Heart right ventricle (tissue), 16 donors: Measurements from ENCODE around the gene ATL2. TPM values are rescaled to one million over a fixed set of nuclear protein-coding genes. Genes with fewer than 3 reads are reported as not detected.

Source experiments
- ATAC-seq, 8 donors: fragments of 200-7000 bp; cut with Tn5 transposase; one replicate each; pipeline ENCODE4 v1.9.1; 2020; ENCODE audit warnings: mild to moderate bottlenecking in 8 of 8, moderate library complexity in 8 of 8, moderate number of reproducible peaks in 1 of 8
- DNase-seq, 2 donors: peaks; one replicate each; pipeline ENCODE4 v3.0.0-alpha.2; 2020
- H3K27ac ChIP-seq, 10 donors: fragments of 200-600 bp; sonication (generic) in 2 of 10; one replicate each; pipeline versions ENCODE4 v1.5.0 to v1.8.0; 2020 to 2022; ENCODE audit warnings: mild to moderate bottlenecking in 3 of 10
- H3K27me3 ChIP-seq, 7 donors: fragments of 200-600 bp; one replicate each; pipeline ENCODE4 v1.8.0; 2021 to 2022; ENCODE audit warnings: mild to moderate bottlenecking in 2 of 7
- H3K36me3 ChIP-seq, 9 donors: fragments of 200-600 bp; sonication (generic) in 1 of 9; one replicate each; pipeline versions ENCODE4 v1.5.0 to v1.8.0; 2020 to 2022; ENCODE audit warnings: mild to moderate bottlenecking in 2 of 9
- H3K4me1 ChIP-seq, 9 donors: fragments of 200-600 bp; sonication (generic) in 1 of 9; one replicate each; pipeline versions ENCODE4 v1.5.0 to v1.8.0; 2020 to 2022; ENCODE audit warnings: mild to moderate bottlenecking in 4 of 9
- H3K4me3 ChIP-seq, 10 donors: fragments of 200-600 bp; sonication (generic) in 2 of 10; one replicate each; pipeline versions ENCODE4 v1.5.0 to v1.8.0; 2020 to 2022; ENCODE audit warnings: mild to moderate bottlenecking in 7 of 10, moderate library complexity in 2 of 10
- H3K9me3 ChIP-seq, 11 donors: fragments of 200-600 bp in 10 of 11; sonication (generic) in 2 of 11; one replicate each; pipeline versions ENCODE4 v1.5.0 to v1.8.0; 2013 to 2022; ENCODE audit warnings: mild to moderate bottlenecking in 2 of 11, control low read depth in 1 of 11, moderate library complexity in 1 of 11
- CTCF ChIP-seq, 9 donors: fragments of 200-600 bp; sonication (generic) in 2 of 9; IDR thresholded peaks; one replicate each; pipeline versions ENCODE4 v1.5.0 to v1.8.0; 2021 to 2022; ENCODE audit warnings: antibody characterized with exemption in 9 of 9, mild to moderate bottlenecking in 5 of 9, moderate library complexity in 1 of 9
- WGBS, 2 donors: extraction: QIAGEN DNeasy Blood & Tissue Kit; methylation state at CpG; one replicate each; pipeline ENCODE4 v1.1.7; 2013; ENCODE audit warnings: inconsistent platforms in 1 of 2; 5-methylcytosine and 5-hydroxymethylcytosine counted together
- intact Hi-C, 10 donors: fragments of 100-400 bp; cut with DNase I; formaldehyde crosslinking; loops; one replicate each; pipeline versions ENCODE4 v1.11.1 to v1.14.2; 2022
- polyA plus RNA-seq, 2 donors: library from polyadenylated mRNA; stranded (reverse); fragments of 200-250 nt; gene quantifications; one replicate each; pipeline ENCODE4 v1.2.3, GENCODE V29; 2013
- total RNA-seq, 10 donors: library from RNA; stranded (reverse); fragmentation: NEBNext Ultra II Directional in 3 of 10; extraction: Animal tissue kit (Norgen Biotek cat#: 25700) in 3 of 10; gene quantifications; one replicate each; pipeline versions ENCODE4 v1.2.1 to v1.2.4, GENCODE V29; 2021 to 2023
- donor health status: Arrhythmogenic right ventricular cardiomyopathy.
- donor health status: ischemic (EF 13 %, LVEDD 7.1; RV severe dilation, severe dysfunction).
- donor health status: healthy with polysubstance abuse.
- donor health status: DM: no; HTN: yes; CAD: no.
- donor health status: DM: no; HTN: no; CAD: no.
- donor health status: ischemic (EF 25% LVEDD 6.9; RV normal size, moderate dysfunction).
- donor health status: ischemic (EF 25% LVEDD 5.7; RV mildly dilated, moderate dysfunction).
- donor health status: healthy.
- donor health status: DM: yes; HTN: yes; CAD: no.
- donor health status: Ischemic cardiomyopathy.
- donor health status: ischemic (EF 35%, LVEDD 5.7; RV mildly dilated, moderate dysfunction).
- donor health status: nonischemic (EF 11% LVEDD 7.7; RV severe dilation, severe dysfunction).
- donor health status: DM: yes; HTN: yes; CAD: no.
- donor health status: PGD.
- donor health status: ischemic (EF 29% LVEDD 5.4; RV normal size, mild dysfunction).
- donor health status: nonischemic (EF 23%, LVEDD 6.1; RV moderate dilation, normal function).

The ATL2 gene
- total and polyA plus RNA-seq, 12 donors: 14.1 to 46.2 (median 30.2) TPM

GRCh38 chr2:38262069-38262871 is 114.8 kb downstream of the ATL2 start:
- WGBS, 2 donors: 85 to 88% methylated on average over 14 of the region's 14 CpGs
- Histone ChIP-seq H3K9me3 (no peaks in the 10 kb centered on the region), H3K27me3 (no peaks in the 10 kb centered on the region), H3K4me1 (peaks cover 0 to 47% (median 0%) of the 10 kb centered on the region in 9 donors), H3K36me3 (no peaks in the 10 kb centered on the region), H3K4me3 (no peak overlapping the region), H3K27ac (no peak overlapping the region)
- TF ChIP-seq CTCF (IDR thresholded peaks at IDR 0.05): no peak
- intact Hi-C loops: loop anchor here in 1 of 10 donors (10.0 kb wide), 1 partner anchor 77 kb away; no protein-coding TSS in a partner anchor
- no peak for DNase-seq
- no peak for ATAC-seq

- peaks cover 0 to 47% (median 0%) of the 10 kb centered on the region in 9 donors for H3K4me1 ChIP-seq
- TF ChIP-seq CTCF (IDR thresholded peaks at IDR 0.05): no peak
- DNase-seq: no peak
- peak overlapping the region in 4 of 10 donors; percentile 25 to 66 (median 40) for H3K27ac ChIP-seq
- intact Hi-C loops: loop anchor here in 1 of 10 donors (10.0 kb wide), 1 partner anchor 77 kb away; no protein-coding TSS in a partner anchor
- 85 to 90% methylated on average over 10 of the region's 10 CpGs for WGBS, 2 donors
- no peak overlapping the region for H3K4me3 ChIP-seq
- no peaks in the 10 kb centered on the region for H3K36me3 ChIP-seq
- ATAC-seq: no peak
- no peaks in the 10 kb centered on the region for H3K9me3 ChIP-seq
- H3K27me3 ChIP-seq: no peaks in the 10 kb centered on the region
These were observed 115.5 kb downstream of the ATL2 start for GRCh38 chr2:38261569-38262068.

- WGBS, 2 donors: 65 to 79% methylated on average over 2 of the region's 2 CpGs
- Histone ChIP-seq H3K27me3 (no peaks in the 10 kb centered on the region), H3K9me3 (no peaks in the 10 kb centered on the region), H3K27ac (peak overlapping the region in 4 of 10 donors; percentile 25 to 66 (median 44)), H3K4me1 (peaks cover 0 to 45% (median 0%) of the 10 kb centered on the region in 9 donors), H3K4me3 (peak overlapping the region in 2 of 10 donors; percentile 17 to 26), H3K36me3 (no peaks in the 10 kb centered on the region)
- peak in 1 of 8 donors; percentile 43 for ATAC-seq
- intact Hi-C loops: loop anchor here in 1 of 10 donors (10.0 kb wide), 1 partner anchor 76 kb away; no protein-coding TSS in a partner anchor
- no peak for TF ChIP-seq CTCF (IDR thresholded peaks at IDR 0.05)
- DNase-seq: no peak
These were observed 116.1 kb downstream of the ATL2 start for GRCh38 chr2:38260972-38261371.

GRCh38 chr2:38260469-38260868 is 116.6 kb downstream of the ATL2 start:
- WGBS, 2 donors: 72 to 75% methylated on average over 11 of the region's 11 CpGs
- peak in 1 of 8 donors; percentile 30 for ATAC-seq

More at GRCh38 chr2:38260469-38260868, 116.6 kb downstream of the ATL2 start:
- Histone ChIP-seq H3K4me1 (peaks cover 0 to 40% (median 0%) of the 10 kb centered on the region in 9 donors), H3K9me3 (no peaks in the 10 kb centered on the region), H3K4me3 (peak overlapping the region in 2 of 10 donors; percentile 17 to 26), H3K27me3 (no peaks in the 10 kb centered on the region), H3K27ac (peak overlapping the region in 3 of 10 donors; percentile 43 to 66 (median 45)), H3K36me3 (no peaks in the 10 kb centered on the region)
- intact Hi-C loops: loop anchor here in 1 of 10 donors (10.0 kb wide), 1 partner anchor 76 kb away; no protein-coding TSS in a partner anchor
- no peak for TF ChIP-seq CTCF (IDR thresholded peaks at IDR 0.05)
- DNase-seq: no peak
